ENCODE data around the gene TTC23L. TPM values are rescaled to one million over a fixed set of nuclear protein-coding genes. Genes with fewer than 3 reads are reported as not detected.

The TTC23L gene
- total and polyA plus RNA-seq, 2 experiments from 2014 or later: 2.2 to 2.3 TPM

- Mint-ChIP-seq H3K4me1 (peaks cover 26% of the 10 kb centered on the region), H3K27me3 (ENCODE audit: insufficient read depth, low read depth, poor library complexity) (no peaks in the 10 kb centered on the region), H3K36me3 (ENCODE audit: low read depth) (no peaks in the 10 kb centered on the region), H3K4me3 (no peak overlapping the region), H3K27ac (no peak overlapping the region), H3K9me3 (no peaks in the 10 kb centered on the region)
- H3K4me2 ChIP-seq: no peak overlapping the region
- ATAC-seq (no peak), DNase-seq (ENCODE audit: low spot score) (no peak)
- H2AFZ ChIP-seq: 0 out of 2 replicates have a peak overlapping the region, but pooled peaks have one; percentile 81
- no peaks in the 10 kb centered on the region for H3K27me3 ChIP-seq (ENCODE audit: insufficient read depth)
- H4K20me1 ChIP-seq (replicated peaks; ENCODE audit: insufficient read depth): no peaks in the 10 kb centered on the region
- no peaks in the 10 kb centered on the region for H3K79me2 ChIP-seq (replicated peaks; ENCODE audit: insufficient read depth)
- no peaks in the 10 kb centered on the region for H3K36me3 ChIP-seq (ENCODE audit: insufficient read depth)
- H3K4me3 ChIP-seq: no peak overlapping the region
- no peak overlapping the region for H3K27ac ChIP-seq (ENCODE audit: low read depth)
- no peaks in the 10 kb centered on the region for H3K9me2 ChIP-seq (ENCODE audit: insufficient read depth)
- H3K4me1 ChIP-seq (ENCODE audit: insufficient read depth): peaks cover 17% of the 10 kb centered on the region
- TF ChIP-seq EZH2phosphoT487 (IDR thresholded peaks at IDR 0.05; ENCODE audit: unreplicated experiment): no peak
- no peak for TF ChIP-seq CTCF (conservative IDR thresholded peaks at IDR 0.05; ENCODE audit: low read depth in 2 of 2)
- TF ChIP-seq, protein P1, sequence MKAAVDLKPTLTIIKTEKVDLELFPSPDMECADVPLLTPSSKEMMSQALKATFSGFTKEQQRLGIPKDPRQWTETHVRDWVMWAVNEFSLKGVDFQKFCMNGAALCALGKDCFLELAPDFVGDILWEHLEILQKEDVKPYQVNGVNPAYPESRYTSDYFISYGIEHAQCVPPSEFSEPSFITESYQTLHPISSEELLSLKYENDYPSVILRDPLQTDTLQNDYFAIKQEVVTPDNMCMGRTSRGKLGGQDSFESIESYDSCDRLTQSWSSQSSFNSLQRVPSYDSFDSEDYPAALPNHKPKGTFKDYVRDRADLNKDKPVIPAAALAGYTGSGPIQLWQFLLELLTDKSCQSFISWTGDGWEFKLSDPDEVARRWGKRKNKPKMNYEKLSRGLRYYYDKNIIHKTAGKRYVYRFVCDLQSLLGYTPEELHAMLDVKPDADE (IDR thresholded peaks at IDR 0.05): no peak
- no peak for TF ChIP-seq NANOG (IDR thresholded peaks at IDR 0.05; ENCODE audit: borderline replicate concordance)
- TF ChIP-seq JUNB (IDR thresholded peaks at IDR 0.05; ENCODE audit: unreplicated experiment): no peak
- TF ChIP-seq POLR2AphosphoS5 (IDR thresholded peaks at IDR 0.05; ENCODE audit: low read depth): no peak
- TF ChIP-seq STAT1 (IDR thresholded peaks at IDR 0.05; ENCODE audit: unreplicated experiment): no peak
- TF ChIP-seq ZNF331 (CRISPR knock-in tag; IDR thresholded peaks at IDR 0.05; ENCODE audit: low read depth): no peak
- TF ChIP-seq ZNF462 (CRISPR knock-in tag; IDR thresholded peaks at IDR 0.05): no peak
- TF ChIP-seq ZNF114 (CRISPR knock-in tag; IDR thresholded peaks at IDR 0.05): no peak
- no peak for TF ChIP-seq EZH2 (IDR thresholded peaks at IDR 0.05; ENCODE audit: low read depth, unreplicated experiment)
- no peak for TF ChIP-seq CREB1 (CRISPR knock-in tag; IDR thresholded peaks at IDR 0.05; ENCODE audit: low read depth)
- TF ChIP-seq, protein P2, sequence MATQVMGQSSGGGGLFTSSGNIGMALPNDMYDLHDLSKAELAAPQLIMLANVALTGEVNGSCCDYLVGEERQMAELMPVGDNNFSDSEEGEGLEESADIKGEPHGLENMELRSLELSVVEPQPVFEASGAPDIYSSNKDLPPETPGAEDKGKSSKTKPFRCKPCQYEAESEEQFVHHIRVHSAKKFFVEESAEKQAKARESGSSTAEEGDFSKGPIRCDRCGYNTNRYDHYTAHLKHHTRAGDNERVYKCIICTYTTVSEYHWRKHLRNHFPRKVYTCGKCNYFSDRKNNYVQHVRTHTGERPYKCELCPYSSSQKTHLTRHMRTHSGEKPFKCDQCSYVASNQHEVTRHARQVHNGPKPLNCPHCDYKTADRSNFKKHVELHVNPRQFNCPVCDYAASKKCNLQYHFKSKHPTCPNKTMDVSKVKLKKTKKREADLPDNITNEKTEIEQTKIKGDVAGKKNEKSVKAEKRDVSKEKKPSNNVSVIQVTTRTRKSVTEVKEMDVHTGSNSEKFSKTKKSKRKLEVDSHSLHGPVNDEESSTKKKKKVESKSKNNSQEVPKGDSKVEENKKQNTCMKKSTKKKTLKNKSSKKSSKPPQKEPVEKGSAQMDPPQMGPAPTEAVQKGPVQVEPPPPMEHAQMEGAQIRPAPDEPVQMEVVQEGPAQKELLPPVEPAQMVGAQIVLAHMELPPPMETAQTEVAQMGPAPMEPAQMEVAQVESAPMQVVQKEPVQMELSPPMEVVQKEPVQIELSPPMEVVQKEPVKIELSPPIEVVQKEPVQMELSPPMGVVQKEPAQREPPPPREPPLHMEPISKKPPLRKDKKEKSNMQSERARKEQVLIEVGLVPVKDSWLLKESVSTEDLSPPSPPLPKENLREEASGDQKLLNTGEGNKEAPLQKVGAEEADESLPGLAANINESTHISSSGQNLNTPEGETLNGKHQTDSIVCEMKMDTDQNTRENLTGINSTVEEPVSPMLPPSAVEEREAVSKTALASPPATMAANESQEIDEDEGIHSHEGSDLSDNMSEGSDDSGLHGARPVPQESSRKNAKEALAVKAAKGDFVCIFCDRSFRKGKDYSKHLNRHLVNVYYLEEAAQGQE (IDR thresholded peaks at IDR 0.05; ENCODE audit: unreplicated experiment): no peak
- H3F3A ChIP-seq (replicated peaks; ENCODE audit: low read depth): 0 out of 2 replicates have a peak, but pooled peaks cover 3% of the 10 kb centered on the region
Observed at GRCh38 chr5:34859253-34859652, 20.3 kb downstream of the TTC23L start.
